M059J (cell line): ENCODE data around the gene FRMD4A. TPM values are rescaled to one million over a fixed set of nuclear protein-coding genes. Genes with fewer than 3 reads are reported as not detected.

Experiments used
- DNase-seq: peaks from one replicate; pipeline ENCODE4 v3.0.0-alpha.2; 2012; ENCODE audit warnings: low read depth
- total RNA-seq: library from RNA; depleted of rRNA; stranded (reverse); fragments of >200 nt; shearing (Covaris generic); gene quantifications from 2 replicates; pipeline ENCODE4 v1.2.3, GENCODE V29; 2014

FRMD4A gene
- total RNA-seq, 1 experiment from 2014 or later: 10.8 TPM

- no peak for DNase-seq
These were observed 713.6 kb downstream of the FRMD4A start for GRCh38 chr10:13617116-13617515.

DNA sequence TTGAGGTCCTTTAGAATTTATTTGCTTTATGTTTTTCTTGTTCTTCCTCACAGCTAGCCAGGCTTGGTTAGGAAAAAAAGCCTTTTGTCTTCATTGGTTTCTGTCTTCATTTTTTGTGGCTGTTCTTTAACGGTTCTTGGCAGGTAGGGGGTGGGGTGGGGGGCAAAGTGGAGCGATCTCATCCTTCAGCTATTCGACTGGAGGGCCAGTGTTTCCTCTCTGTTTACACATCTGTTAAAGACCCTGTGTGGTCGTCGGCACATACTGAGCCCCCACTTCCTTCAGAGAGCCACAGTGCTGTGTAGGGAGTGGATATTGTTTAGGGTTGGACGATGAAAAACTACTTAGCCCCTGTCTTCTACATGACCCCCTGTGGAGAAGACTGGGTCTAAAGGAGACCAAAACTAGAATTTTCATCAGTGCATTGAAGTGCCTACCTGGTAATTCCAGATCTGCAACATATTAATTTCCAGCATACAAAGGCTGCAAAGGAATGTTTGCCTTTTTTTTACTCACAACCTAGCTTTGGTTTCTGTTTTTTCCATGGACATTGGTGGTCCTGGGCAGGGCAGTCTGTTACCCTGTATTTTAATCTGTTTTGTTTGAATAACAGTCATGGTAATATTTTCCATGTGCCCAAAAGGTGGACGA, 714.9 kb downstream of the FRMD4A start:
- no peak for DNase-seq

- DNase-seq: peak; percentile 91
These were observed 716.0 kb downstream of the FRMD4A start for GRCh38 chr10:13614530-13615332.

- peak; percentile 45 for DNase-seq
These were observed 717.2 kb downstream of the FRMD4A start for GRCh38 chr10:13613519-13613918.

GRCh38 chr10:13612654-13613373, 717.9 kb downstream of the FRMD4A start:
- DNase-seq: no peak

DNA sequence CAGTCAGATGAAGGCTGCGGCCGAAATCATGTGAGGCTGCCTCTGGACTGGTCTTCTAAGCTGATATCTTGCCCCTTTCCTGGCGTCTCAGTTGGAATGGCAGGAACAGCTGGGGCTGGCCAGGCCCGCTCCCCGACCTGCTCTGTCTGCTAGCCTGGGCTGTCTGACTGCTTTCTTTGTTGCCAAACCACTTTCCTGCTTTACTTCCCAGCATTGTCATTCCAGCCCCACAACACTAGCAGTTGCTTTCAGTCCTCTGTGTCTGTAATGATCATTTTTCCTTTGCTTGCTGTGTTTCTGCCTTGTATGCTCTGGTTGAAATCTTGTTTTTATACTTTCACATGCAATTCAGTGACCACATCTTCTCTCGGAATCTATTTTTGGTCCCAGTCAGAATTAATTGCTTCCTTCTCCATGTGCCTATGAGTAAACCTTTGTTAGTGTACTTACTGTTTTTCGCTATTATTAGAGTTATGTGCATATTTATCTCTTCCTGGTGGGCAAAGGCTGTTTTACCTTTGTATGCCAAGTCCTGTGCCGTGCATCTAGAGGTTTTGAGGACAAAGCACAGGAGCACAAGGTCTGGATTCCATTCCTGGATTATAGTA, 722.4 kb downstream of the FRMD4A start:
- DNase-seq: no peak

GRCh38 chr10:13604357-13605040, 726.2 kb downstream of the FRMD4A start:
- DNase-seq: no peak

DNA sequence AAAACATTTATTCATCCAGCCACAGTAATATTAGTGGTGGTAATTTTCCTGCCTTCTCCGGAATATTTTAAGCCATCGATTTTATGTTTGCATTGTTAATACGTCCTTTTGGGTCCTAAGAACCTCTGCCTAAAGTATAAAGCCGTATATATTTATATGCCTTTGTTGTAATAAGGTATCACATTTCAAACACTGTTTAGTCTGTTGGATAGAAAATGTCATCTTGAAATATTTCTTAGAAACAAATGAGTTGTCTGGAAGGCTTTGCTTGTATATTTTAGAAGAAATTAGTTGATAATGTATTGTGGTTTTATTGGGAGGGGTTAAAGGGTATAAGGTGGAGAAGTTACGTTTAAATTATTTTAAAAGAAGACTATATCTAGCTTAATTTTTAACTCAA, 732.8 kb downstream of the FRMD4A start:
- DNase-seq: no peak

DNA sequence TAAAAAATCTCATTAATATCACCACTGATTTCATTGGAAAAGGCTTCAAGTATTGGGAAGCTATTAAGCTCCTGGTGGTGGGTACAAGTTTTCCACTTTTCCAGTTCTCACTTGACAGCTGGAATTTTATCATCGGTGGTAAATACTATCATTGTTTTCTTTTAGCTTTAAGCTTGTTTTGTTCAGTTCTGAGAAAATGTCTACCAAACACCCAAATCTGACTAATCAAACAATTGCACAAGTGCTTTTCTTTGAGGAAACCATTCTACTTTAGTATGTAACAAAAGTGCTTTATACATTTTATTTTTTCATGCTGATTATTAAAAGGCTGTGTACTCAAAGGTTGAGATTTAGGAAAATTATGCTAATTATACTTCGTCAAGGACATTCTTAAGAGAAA, 736.1 kb downstream of the FRMD4A start:
- no peak for DNase-seq
